Measurements from ENCODE around the gene UNG.

UNG gene

GRCh38 chr12:109156586-109156985 is 59.2 kb downstream of the UNG start:
- H3K4me3 ChIP-seq (ENCODE audit: low read length): no peak overlapping the region
- no peaks in the 10 kb centered on the region for H3K9me3 ChIP-seq (ENCODE audit: low read length)
- H2AFZ ChIP-seq (ENCODE audit: low read depth, low read length): no peak overlapping the region
- no peaks in the 10 kb centered on the region for H3K36me3 ChIP-seq (ENCODE audit: insufficient read depth, low read length)
- H3K27me3 ChIP-seq (ENCODE audit: insufficient read depth, low read length): no peaks in the 10 kb centered on the region
- H3K4me1 ChIP-seq (ENCODE audit: insufficient read depth, low read length): peaks cover 6% of the 10 kb centered on the region

- Histone ChIP-seq H3K9me3 (ENCODE audit: low read length) (no peaks in the 10 kb centered on the region), H3K4me1 (ENCODE audit: insufficient read depth, low read length) (peaks cover 6% of the 10 kb centered on the region), H2AFZ (ENCODE audit: low read depth, low read length) (no peak overlapping the region), H3K27me3 (ENCODE audit: insufficient read depth, low read length) (no peaks in the 10 kb centered on the region), H3K4me3 (ENCODE audit: low read length) (no peak overlapping the region), H3K36me3 (ENCODE audit: insufficient read depth, low read length) (no peaks in the 10 kb centered on the region)
These were observed 60.6 kb downstream of the UNG start for GRCh38 chr12:109157986-109158385.

- Histone ChIP-seq H3K4me3 (ENCODE audit: low read length) (no peak overlapping the region), H2AFZ (ENCODE audit: low read depth, low read length) (no peak overlapping the region), H3K36me3 (ENCODE audit: insufficient read depth, low read length) (no peaks in the 10 kb centered on the region), H3K4me1 (ENCODE audit: insufficient read depth, low read length) (no peaks in the 10 kb centered on the region), H3K9me3 (ENCODE audit: low read length) (peaks cover 2% of the 10 kb centered on the region), H3K27me3 (ENCODE audit: insufficient read depth, low read length) (no peaks in the 10 kb centered on the region)
These were observed 63.0 kb downstream of the UNG start for GRCh38 chr12:109160433-109160832.
